A673 (cell line): Measurements from ENCODE around the gene MRPL39. TPM values are rescaled to one million over a fixed set of nuclear protein-coding genes. Genes with fewer than 3 reads are reported as not detected.

ENCODE experiments used
- Bru-seq: library from RNA; stranded (reverse); fragments of 400-500 nt; gene quantifications from one replicate; lab custom pipeline; 2021; lab: Mats Ljungman, UMichigan
- BruChase-seq, 2 experiments: library from RNA; stranded (reverse); fragments of 400-500 nt; gene quantifications; one replicate each; lab custom pipeline; 2021; lab: Mats Ljungman, UMichigan
- BruUV-seq: library from RNA; stranded (reverse); fragments of 400-500 nt; replicated peaks from 2 replicates; lab custom pipeline; 2021; lab: Mats Ljungman, UMichigan
- CTCF ChIA-PET: fragments of 300-600 bp; sonication (Branson Sonifier 250); formaldehyde crosslinking; loops from one replicate; lab custom pipeline; 2022; ENCODE audit warnings: antibody characterized with exemption; lab: Charles Lee
- POLR2A ChIA-PET: fragments of 300-600 bp; sonication (Branson Sonifier 250); formaldehyde crosslinking; loops from one replicate; lab custom pipeline; 2022; ENCODE audit warnings: antibody characterized with exemption; ENCODE audit not compliant: low non-redundant PET; lab: Charles Lee
- DNase-seq: peaks from one replicate; pipeline ENCODE4 v3.0.0-alpha.2; 2015; ENCODE audit warnings: low spot score
- H3K27ac ChIP-seq: fragments of 200-600 bp; sonication (generic); 2 replicates; pipeline ENCODE4 v1.5.1; 2016; ENCODE audit warnings: mixed run types, low read depth, mild to moderate bottlenecking, mixed read lengths, antibody characterized with exemption, low read length; ENCODE audit not compliant: poor library complexity, severe bottlenecking
- H3K27me3 ChIP-seq: fragments of 200-600 bp; sonication (generic); replicated peaks from 2 replicates; pipeline ENCODE4 v1.6.1; 2017; ENCODE audit warnings: mixed run types, low read depth, mild to moderate bottlenecking, mixed read lengths, antibody characterized with exemption, low read length; ENCODE audit not compliant: insufficient read depth, poor library complexity
- H3K36me3 ChIP-seq: fragments of 200-600 bp; sonication (generic); 2 replicates; pipeline ENCODE4 v1.6.1; 2016; ENCODE audit warnings: mixed run types, mild to moderate bottlenecking, mixed read lengths, antibody characterized with exemption, low read length; ENCODE audit not compliant: insufficient read depth, poor library complexity, severe bottlenecking
- H3K4me1 ChIP-seq: fragments of 200-600 bp; sonication (generic); 2 replicates; pipeline ENCODE4 v1.6.1; 2017; ENCODE audit warnings: mixed run types, mild to moderate bottlenecking, mixed read lengths, antibody characterized with exemption, low read length; ENCODE audit not compliant: insufficient read depth, poor library complexity, severe bottlenecking
- H3K4me3 ChIP-seq: fragments of 200-600 bp; sonication (generic); 2 replicates; pipeline ENCODE4 v1.5.1; 2016; ENCODE audit warnings: low read depth, mixed run types, mild to moderate bottlenecking, mixed read lengths, low read length; ENCODE audit not compliant: poor library complexity, severe bottlenecking
- H3K9me3 ChIP-seq: fragments of 200-600 bp; sonication (generic); 2 replicates; pipeline ENCODE4 v1.6.1; 2016; ENCODE audit warnings: mixed run types, low read depth, mild to moderate bottlenecking, mixed read lengths, antibody characterized with exemption, low read length; ENCODE audit not compliant: poor library complexity, severe bottlenecking
- CTCF ChIP-seq: fragments of 300-800, 200-600 bp; sonication (generic); conservative IDR thresholded peaks from 2 replicates; pipeline ENCODE4 v1.5.1; 2017; ENCODE audit warnings: low read depth, mild to moderate bottlenecking, antibody characterized with exemption, low read length, moderate library complexity, mixed read lengths
- EZH2 ChIP-seq: fragments of 200-600 bp; sonication (generic); IDR thresholded peaks from 2 replicates; pipeline ENCODE4 v1.6.1; 2017; ENCODE audit warnings: borderline replicate concordance, low read depth, mild to moderate bottlenecking, mixed read lengths, antibody characterized with exemption, low read length; ENCODE audit not compliant: poor library complexity, severe bottlenecking
- intact Hi-C: fragments of 100-400 bp; cut with micrococcal nuclease; formaldehyde crosslinking; loops from one replicate; pipeline ENCODE4 v1.10.0; 2022; ENCODE audit not compliant: unreplicated experiment
- long read RNA-seq: library from polyadenylated mRNA; stranded (forward); transcript quantifications from one replicate; pipeline ENCODE4 v2.0.0, GENCODE V29; 2022
- total RNA-seq: library from RNA; stranded (reverse); gene quantifications from 2 replicates; pipeline ENCODE4 v1.2.3, GENCODE V29; 2021

MRPL39 gene
- total RNA-seq = 57.1 and 57.6 TPM in 2 replicates
- Bru-seq, nascent RNA = percentile 90 among the genes with signal in this experiment
- percentile 86 among the genes with signal in this experiment for BruChase-seq, experiment 1, labeled RNA remaining after a 2-hour chase
- percentile 81 among the genes with signal in this experiment for BruChase-seq, experiment 2, labeled RNA remaining after a 6-hour chase
- long read RNA-seq, transcript MRPL39-202 (10 exons, 1,110 nt) = major isoform, 105 of 116 reads
- long read RNA-seq, partial matches to known transcripts = 3 of 116 reads
- long read RNA-seq, other reads (novel, unspliced or antisense) = 8 of 116 reads

GRCh38 chr21:25607151-25608043 lies at the start of gene MRPL39:
Gene MRPL39 (minus strand): TSS chr21:25607481. CDS start chr21:25607475, 6 bp downstream.
- Histone ChIP-seq H3K4me1 (peaks cover 4% of the 10 kb centered on the region), H3K27ac (peak within 1 kb of the TSS; percentile 94), H3K9me3 (no peaks in the 10 kb centered on the region), H3K36me3 (peaks cover 26% of the 10 kb centered on the region), H3K4me3 (peak within 1 kb of the TSS; percentile 86), H3K27me3 (no peaks in the 10 kb centered on the region)
- ChIA-PET POLR2A (no interaction called here), CTCF (interaction anchor here (0.6 to 1.0 kb wide), 4 partner anchors 118 to 487 kb away, joined by 3 to 4 read pairs (median 4); partner anchors contain the start of genes ATP5PF and GABPA)
- intact Hi-C loops = loop anchor here (1.0 to 10.0 kb wide), 8 partner anchors 101 to 1237 kb away; partner anchors contain the start of gene ADAMTS1
- TF ChIP-seq EZH2 (no peak), CTCF (peak; percentile 81)
- peak; percentile 95 for DNase-seq
- BruUV-seq = no TSS peak

GRCh38 chr21:25656412-25656811 lies 49.1 kb upstream of the MRPL39 start:
- ChIA-PET CTCF (no interaction called here), POLR2A (no interaction called here)

More at GRCh38 chr21:25656412-25656811, 49.1 kb upstream of the MRPL39 start:
- BruUV-seq = no TSS peak
- H3K9me3 ChIP-seq = no peaks in the 10 kb centered on the region
- no peaks in the 10 kb centered on the region for H3K36me3 ChIP-seq
- no peak overlapping the region for H3K4me3 ChIP-seq
- no peak for DNase-seq
- H3K27me3 ChIP-seq = no peaks in the 10 kb centered on the region
- H3K4me1 ChIP-seq = peaks cover 25% of the 10 kb centered on the region
- H3K27ac ChIP-seq = no peak overlapping the region
- TF ChIP-seq CTCF (no peak), EZH2 (no peak)
- intact Hi-C loops = no loop called here
